ENCODE results near the gene ITPR1.

- TF ChIP-seq ZNF8 (CRISPR knock-in tag; IDR thresholded peaks at IDR 0.05) = no peak
- TF ChIP-seq ESRRG (CRISPR knock-in tag; IDR thresholded peaks at IDR 0.05) = no peak
- TF ChIP-seq CREB5 (CRISPR knock-in tag; IDR thresholded peaks at IDR 0.05; ENCODE audit: low read depth) = no peak
- no peak for TF ChIP-seq ZFP30 (CRISPR knock-in tag; IDR thresholded peaks at IDR 0.05)
- TF ChIP-seq SNAI2 (CRISPR knock-in tag; IDR thresholded peaks at IDR 0.05) = no peak
- TF ChIP-seq RARB (CRISPR knock-in tag; IDR thresholded peaks at IDR 0.05) = no peak
- TF ChIP-seq ZFP3 (CRISPR knock-in tag; IDR thresholded peaks at IDR 0.05) = no peak
Measured at GRCh38 chr3:4656626-4657328, 163.6 kb downstream of the ITPR1 start.

Data from SK-N-SH treated with all-trans-retinoic acid at 6 μM for 48 hours (cell line).